ENCODE data around the gene ARFGAP2.

DNA sequence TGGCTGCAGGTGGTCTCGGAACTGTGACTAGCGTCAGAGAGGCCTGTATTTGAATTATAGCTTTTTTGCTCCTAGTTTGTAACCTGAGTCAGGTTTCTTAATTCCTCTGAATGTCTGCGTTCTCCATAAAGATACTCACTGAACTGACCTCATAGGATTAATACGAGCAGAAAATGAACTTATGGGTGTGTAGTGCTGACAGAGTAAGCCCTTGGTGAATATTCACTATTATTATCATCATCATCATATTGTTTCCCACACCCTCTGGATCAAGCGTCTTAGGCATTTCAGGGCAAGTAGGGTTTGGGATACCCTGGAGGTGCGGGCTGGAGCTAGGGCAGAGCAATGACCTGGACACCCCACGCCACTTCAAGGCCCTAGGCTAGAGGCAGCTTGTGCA is 29.0 kb downstream of the ARFGAP2 start:
- TF ChIP-seq, protein P1, sequence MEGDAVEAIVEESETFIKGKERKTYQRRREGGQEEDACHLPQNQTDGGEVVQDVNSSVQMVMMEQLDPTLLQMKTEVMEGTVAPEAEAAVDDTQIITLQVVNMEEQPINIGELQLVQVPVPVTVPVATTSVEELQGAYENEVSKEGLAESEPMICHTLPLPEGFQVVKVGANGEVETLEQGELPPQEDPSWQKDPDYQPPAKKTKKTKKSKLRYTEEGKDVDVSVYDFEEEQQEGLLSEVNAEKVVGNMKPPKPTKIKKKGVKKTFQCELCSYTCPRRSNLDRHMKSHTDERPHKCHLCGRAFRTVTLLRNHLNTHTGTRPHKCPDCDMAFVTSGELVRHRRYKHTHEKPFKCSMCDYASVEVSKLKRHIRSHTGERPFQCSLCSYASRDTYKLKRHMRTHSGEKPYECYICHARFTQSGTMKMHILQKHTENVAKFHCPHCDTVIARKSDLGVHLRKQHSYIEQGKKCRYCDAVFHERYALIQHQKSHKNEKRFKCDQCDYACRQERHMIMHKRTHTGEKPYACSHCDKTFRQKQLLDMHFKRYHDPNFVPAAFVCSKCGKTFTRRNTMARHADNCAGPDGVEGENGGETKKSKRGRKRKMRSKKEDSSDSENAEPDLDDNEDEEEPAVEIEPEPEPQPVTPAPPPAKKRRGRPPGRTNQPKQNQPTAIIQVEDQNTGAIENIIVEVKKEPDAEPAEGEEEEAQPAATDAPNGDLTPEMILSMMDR (IDR thresholded peaks at IDR 0.05), result no peak
- no peak for TF ChIP-seq EP300 (IDR thresholded peaks at IDR 0.05)
